A549 (cell line): Measurements from ENCODE around the gene NSD1. TPM values are rescaled to one million over a fixed set of nuclear protein-coding genes. Genes with fewer than 3 reads are reported as not detected.
"Not testable (repeated sequence)": the region's sequence is repeated elsewhere in the genome, so short reads cannot be mapped to it uniquely, and the experiment has no call there.

ENCODE experiments used
- ATAC-seq, 2 experiments: fragments of 200-7000 bp in 1 of 2; fragments of >200 bp in 1 of 2; cut with Nextera tagmentation in 1 of 2; cut with Tn5 transposase in 1 of 2; 3 replicates each; pipeline versions ENCODE4 v1.8.0 to v1.9.1; 2018 to 2020; ENCODE audit warnings: mild to moderate bottlenecking in 1 of 2, moderate library complexity in 1 of 2
- CTCF ChIA-PET: fragments of 300-600 bp; sonication (Branson Sonifier 250); formaldehyde crosslinking; extraction: SDS; loops from one replicate; lab custom pipeline; 2021; ENCODE audit warnings: antibody characterized with exemption, inconsistent platforms; lab: Yijun Ruan, JAX
- POLR2A ChIA-PET: fragments of 350-600 bp; formaldehyde crosslinking; extraction: SDS; loops from one replicate; lab custom pipeline; 2021; ENCODE audit warnings: antibody characterized with exemption, inconsistent platforms; lab: Yijun Ruan, JAX
- DNase-seq, 2 experiments: peaks; one replicate each; pipeline versions ENCODE4 v3.0.0 to v3.0.0-alpha.2; 2011 to 2016; ENCODE audit warnings: low read depth in 1 of 2, low spot score in 1 of 2
- FAIRE-seq: peaks from 2 replicates; lab custom pipeline; 2011; peaks lifted over from hg19 to GRCh38; lab: Jason Lieb, UNC
- H3K27ac ChIP-seq, 2 experiments: fragments of >200 bp; sonication (Bioruptor Twin); formaldehyde crosslinking; 3 replicates each; pipeline ENCODE4 v1.5.1; 2016 to 2017
- H3K4me1 ChIP-seq: fragments of >200 bp; sonication (Bioruptor Twin); formaldehyde crosslinking; 3 replicates; pipeline ENCODE4 v1.6.1; 2016
- H3K4me2 ChIP-seq: fragments of >200 bp; sonication (Bioruptor Twin); formaldehyde crosslinking; 3 replicates; pipeline ENCODE4 v1.6.1; 2016
- H3K4me3 ChIP-seq: fragments of >200 bp; sonication (Bioruptor Twin); formaldehyde crosslinking; 3 replicates; pipeline ENCODE4 v1.5.1; 2016
- H3K9me3 ChIP-seq: fragments of >200 bp; sonication (Bioruptor Twin); formaldehyde crosslinking; 3 replicates; pipeline ENCODE4 v1.6.1; 2016
- ATOH8 ChIP-seq: fragments of 250-450 bp; sonication (Bioruptor Pico); IDR thresholded peaks from 2 replicates; pipeline ENCODE4 v1.5.0; 2020; ENCODE audit warnings: low read depth, mild to moderate bottlenecking, moderate library complexity
- BHLHE40 ChIP-seq: IDR thresholded peaks from 2 replicates; pipeline ENCODE4 v1.6.1; 2012; ENCODE audit warnings: low read depth, low read length, inconsistent platforms
- CEBPB ChIP-seq, 2 experiments: fragments of >200 bp in 1 of 2; sonication (Bioruptor Twin) in 1 of 2; formaldehyde crosslinking in 1 of 2; IDR thresholded peaks; 2 replicates each; pipeline ENCODE4 v1.6.1; 2012 to 2016
- CTCF ChIP-seq: fragments of >200 bp; sonication (Bioruptor Twin); formaldehyde crosslinking; IDR thresholded peaks from 3 replicates; pipeline ENCODE4 v1.5.1; 2016
- HEYL ChIP-seq: fragments of 250-450 bp; sonication (Bioruptor Pico); IDR thresholded peaks from 2 replicates; pipeline ENCODE4 v1.8.0; 2021; ENCODE audit warnings: mild to moderate bottlenecking, moderate library complexity
- HMGXB4 ChIP-seq: fragments of 250-450 bp; sonication (Bioruptor Pico); IDR thresholded peaks from 2 replicates; pipeline ENCODE4 v1.5.0; 2021; ENCODE audit warnings: mild to moderate bottlenecking, moderate library complexity, borderline replicate concordance
- HOXA7 ChIP-seq: fragments of 250-450 bp; sonication (Bioruptor Pico); IDR thresholded peaks from 2 replicates; pipeline ENCODE4 v1.5.0; 2020; ENCODE audit warnings: mild to moderate bottlenecking, moderate library complexity
- JUNB ChIP-seq: fragments of >200 bp; sonication (Bioruptor Twin); formaldehyde crosslinking; IDR thresholded peaks from 2 replicates; pipeline ENCODE4 v1.6.1; 2016
- KDM1A ChIP-seq: fragments of 200-600 bp; sonication (generic); IDR thresholded peaks from 2 replicates; pipeline ENCODE4 v1.6.1; 2016; ENCODE audit warnings: low read depth, mild to moderate bottlenecking
- MAFK ChIP-seq: fragments of 450-650 bp; IDR thresholded peaks from 2 replicates; pipeline ENCODE4 v1.6.1; 2014; ENCODE audit not compliant: partially characterized antibody
- MAZ ChIP-seq: fragments of 150-350 bp; IDR thresholded peaks from 2 replicates; pipeline ENCODE4 v1.6.1; 2014; ENCODE audit warnings: antibody characterized with exemption, low read depth, low read length, borderline replicate concordance
- MYC ChIP-seq: IDR thresholded peaks from 2 replicates; pipeline ENCODE4 v1.6.1; 2012; ENCODE audit warnings: mild to moderate bottlenecking, inconsistent platforms, low read length, improper control_type of control experiment, borderline replicate concordance
- RCOR1 ChIP-seq: fragments of 150-350 bp; IDR thresholded peaks from 2 replicates; pipeline ENCODE4 v1.6.1; 2014; ENCODE audit warnings: antibody characterized with exemption, low read length, low read depth
- SMC3 ChIP-seq: fragments of >200 bp; sonication (Bioruptor Twin); formaldehyde crosslinking; IDR thresholded peaks from 3 replicates; pipeline ENCODE4 v1.6.1; 2018; ENCODE audit warnings: inconsistent platforms
- SREBF2 ChIP-seq: fragments of 450-650 bp; IDR thresholded peaks from 2 replicates; pipeline ENCODE4 v1.6.1; 2014; ENCODE audit warnings: mild to moderate bottlenecking, moderate library complexity
- TFCP2L1 ChIP-seq: fragments of 250-450 bp; sonication (Bioruptor Pico); IDR thresholded peaks from 2 replicates; pipeline ENCODE4 v1.5.0; 2021; ENCODE audit warnings: mild to moderate bottlenecking
- ZNF302 ChIP-seq: fragments of 250-450 bp; sonication (Bioruptor Pico); IDR thresholded peaks from 2 replicates; pipeline ENCODE4 v1.9.0; 2021; ENCODE audit warnings: inconsistent platforms, mild to moderate bottlenecking, moderate library complexity
- WGBS: methylation state at CpG from one replicate; pipeline ENCODE4 v1.1.6; 2017; ENCODE audit errors: missing lambda C conversion rate; 5-methylcytosine and 5-hydroxymethylcytosine counted together
- polyA plus RNA-seq, 4 experiments: library from polyadenylated mRNA; depleted of rRNA in 3 of 4; stranded (reverse); fragments of >200 nt; fragmentation: RNase III in 1 of 4; extraction: RNeasy Plus Mini Kit Qiagen cat#74134 plus additional on column Dnase treatment in 1 of 4; gene quantifications; 2 replicates in 3 of 4; 3 replicates in 1 of 4; pipeline ENCODE4 v1.2.3, GENCODE V29; 2011 to 2017

The NSD1 gene
- polyA plus RNA-seq, 2 of the 4 experiments (the other 2 are of a cell fraction), result 16.3 to 38.2 TPM

GRCh38 chr5:177253252-177253651 lies 119.7 kb downstream of the NSD1 start:
- no peak overlapping the region for H3K4me2 ChIP-seq
- no peak overlapping the region for H3K4me3 ChIP-seq
- ChIA-PET POLR2A (no interaction called here), CTCF (interaction anchor here (0.9 to 1.8 kb wide), 6 partner anchors 12 to 142 kb away, joined by 3 to 8 read pairs (median 4); no protein-coding TSS in a partner anchor)
- ATAC-seq (no peak), FAIRE-seq (no peak), DNase-seq (no peak)
- peaks cover 7% of the 10 kb centered on the region; the same call in 1 of the 3 replicates for H3K4me1 ChIP-seq
- 80% methylated on average over 1 of the region's 1 CpG for WGBS
- no peaks in the 10 kb centered on the region for H3K9me3 ChIP-seq
- TF ChIP-seq SMC3, result no peak
- no peak for TF ChIP-seq ZNF302 (CRISPR knock-in tag)
- TF ChIP-seq CEBPB (IDR thresholded peaks at IDR 0.05), result no peak
- TF ChIP-seq MAFK, result peak; percentile 54
- no peak for TF ChIP-seq TFCP2L1 (CRISPR knock-in tag)
- TF ChIP-seq KDM1A, result no peak
- no peak for TF ChIP-seq BHLHE40
- H3K27ac ChIP-seq, result no peak overlapping the region

GRCh38 chr5:177256296-177256695 lies 122.7 kb downstream of the NSD1 start:
- ChIA-PET POLR2A (no interaction called here), CTCF (interaction anchor here (2.6 kb wide), 1 partner anchor 143 kb away, joined by 6 read pairs; no protein-coding TSS in a partner anchor)
- WGBS, result 48% methylated on average over 5 of the region's 5 CpGs
- DNase-seq (peak in 1 of 2 experiments; percentile 13), FAIRE-seq (no peak), ATAC-seq (peak in 1 of 2 experiments; percentile 46; a peak in 3 of 6 replicates)
- no peak for TF ChIP-seq MYC
- Histone ChIP-seq H3K27ac (no peak overlapping the region), H3K4me1 (no peaks in the 10 kb centered on the region), H3K4me2 (no peak overlapping the region), H3K9me3 (no peaks in the 10 kb centered on the region), H3K4me3 (no peak overlapping the region)

- H3K4me3 ChIP-seq, H3K4me2 ChIP-seq, POLR2A ChIA-PET, FAIRE-seq, H3K27ac ChIP-seq, DNase-seq, H3K9me3 ChIP-seq, H3K4me1 ChIP-seq, ATAC-seq: not testable (repeated sequence)
- 92% methylated on average over 7 of the region's 7 CpGs for WGBS
- CTCF ChIA-PET, result interaction anchor here (1.4 kb wide), 1 partner anchor 145 kb away, joined by 8 read pairs; no protein-coding TSS in a partner anchor
Measured at GRCh38 chr5:177258711-177259110, 125.1 kb downstream of the NSD1 start.

- H3K27ac ChIP-seq, result no peak overlapping the region
- 93% methylated on average over 7 of the region's 7 CpGs for WGBS
- no peak overlapping the region for H3K4me3 ChIP-seq
- CTCF ChIA-PET, result no interaction called here
- no peak overlapping the region for H3K4me2 ChIP-seq
- H3K4me1 ChIP-seq, result no peaks in the 10 kb centered on the region
- POLR2A ChIA-PET, result no interaction called here
- DNase-seq (no peak), FAIRE-seq (no peak), ATAC-seq (no peak)
- H3K9me3 ChIP-seq, result no peaks in the 10 kb centered on the region
- TF ChIP-seq RCOR1 (no peak), MAZ (no peak), HOXA7 (CRISPR knock-in tag) (no peak), JUNB (no peak), HEYL (no peak), SREBF2 (no peak), KDM1A (no peak), CTCF (no peak), BHLHE40 (no peak), HMGXB4 (CRISPR knock-in tag) (no peak), ATOH8 (CRISPR knock-in tag) (no peak), CEBPB (IDR thresholded peaks at IDR 0.05) (no peak)
Measured at GRCh38 chr5:177260961-177261360, 127.4 kb downstream of the NSD1 start.
